GM13976 (cell line): Measurements from ENCODE around the gene RNF2.

Experiments used
- DNase-seq: peaks from one replicate; pipeline ENCODE4 v3.0.0; 2012; ENCODE audit warnings: low spot score
- CTCF ChIP-seq: IDR thresholded peaks from 2 replicates; pipeline ENCODE4 v1.5.1; 2012; ENCODE audit warnings: borderline replicate concordance, mild to moderate bottlenecking; ENCODE audit not compliant: insufficient read depth; ENCODE audit errors: extremely low read depth, missing control alignments, control extremely low read depth
- in situ Hi-C: fragments of 300-500 bp; cut with MboI; formaldehyde crosslinking; loops from one replicate; pipeline ENCODE4 v1.12.0; 2022; ENCODE audit warnings: low sequenced_read_pairs, mixed read lengths, inconsistent platforms; ENCODE audit not compliant: unreplicated experiment

RNF2 gene

GRCh38 chr1:185039726-185040407 lies 5.5 kb upstream of the RNF2 start:
- no peak for TF ChIP-seq CTCF
- DNase-seq = no peak
- in situ Hi-C loops = loop anchor here (25.0 kb wide), 1 partner anchor 647 kb away; no protein-coding TSS in a partner anchor

GRCh38 chr1:185040408-185040735 lies 5.0 kb upstream of the RNF2 start:
- TF ChIP-seq CTCF = no peak
- DNase-seq = no peak
- in situ Hi-C loops = loop anchor here (25.0 kb wide), 1 partner anchor 647 kb away; no protein-coding TSS in a partner anchor

- no peak for DNase-seq
- TF ChIP-seq CTCF = no peak
- in situ Hi-C loops = loop anchor here (25.0 kb wide), 1 partner anchor 646 kb away; no protein-coding TSS in a partner anchor
Observed at GRCh38 chr1:185041742-185042141, 3.6 kb upstream of the RNF2 start.

- no peak for TF ChIP-seq CTCF
- in situ Hi-C loops = loop anchor here (25.0 kb wide), 1 partner anchor 645 kb away; no protein-coding TSS in a partner anchor
- no peak for DNase-seq
Observed at GRCh38 chr1:185042737-185043136, 2.6 kb upstream of the RNF2 start.

GRCh38 chr1:185044387-185044786 lies 971 bp upstream of the RNF2 start:
- TF ChIP-seq CTCF = no peak
- DNase-seq = no peak
- in situ Hi-C loops = loop anchor here (25.0 kb wide), 1 partner anchor 643 kb away; no protein-coding TSS in a partner anchor

- peak; percentile 42 for DNase-seq
- in situ Hi-C loops = loop anchor here (25.0 kb wide), 1 partner anchor 641 kb away; no protein-coding TSS in a partner anchor
- no peak for TF ChIP-seq CTCF
Observed at GRCh38 chr1:185045814-185046492, 595 bp downstream of the RNF2 start.
